Stomach (tissue), 4 donors: ENCODE measurements around the gene USP6NL.

Experiments used
- POLR2A ChIP-seq, 4 donors: fragments of 450-650 bp; IDR thresholded peaks; one replicate each; pipeline ENCODE4 v1.6.1; 2016; ENCODE audit warnings: antibody characterized with exemption in 4 of 4, control low read depth in 2 of 4, mild to moderate bottlenecking in 1 of 4, moderate library complexity in 1 of 4
- TF ChIP-seq, protein P1 (sequence below), 7 experiments: fragments of 450-650 bp in 4 of 7; fragments of 200-600 bp in 3 of 7; sonication (generic) in 3 of 7; IDR thresholded peaks; one replicate each; pipeline ENCODE4 v1.5.1; 2016 to 2019; ENCODE audit warnings: antibody characterized with exemption in 7 of 7, control low read depth in 2 of 7, mild to moderate bottlenecking in 1 of 7

- TF ChIP-seq POLR2A (IDR thresholded peaks at IDR 0.05): no peak
- TF ChIP-seq, protein P1, sequence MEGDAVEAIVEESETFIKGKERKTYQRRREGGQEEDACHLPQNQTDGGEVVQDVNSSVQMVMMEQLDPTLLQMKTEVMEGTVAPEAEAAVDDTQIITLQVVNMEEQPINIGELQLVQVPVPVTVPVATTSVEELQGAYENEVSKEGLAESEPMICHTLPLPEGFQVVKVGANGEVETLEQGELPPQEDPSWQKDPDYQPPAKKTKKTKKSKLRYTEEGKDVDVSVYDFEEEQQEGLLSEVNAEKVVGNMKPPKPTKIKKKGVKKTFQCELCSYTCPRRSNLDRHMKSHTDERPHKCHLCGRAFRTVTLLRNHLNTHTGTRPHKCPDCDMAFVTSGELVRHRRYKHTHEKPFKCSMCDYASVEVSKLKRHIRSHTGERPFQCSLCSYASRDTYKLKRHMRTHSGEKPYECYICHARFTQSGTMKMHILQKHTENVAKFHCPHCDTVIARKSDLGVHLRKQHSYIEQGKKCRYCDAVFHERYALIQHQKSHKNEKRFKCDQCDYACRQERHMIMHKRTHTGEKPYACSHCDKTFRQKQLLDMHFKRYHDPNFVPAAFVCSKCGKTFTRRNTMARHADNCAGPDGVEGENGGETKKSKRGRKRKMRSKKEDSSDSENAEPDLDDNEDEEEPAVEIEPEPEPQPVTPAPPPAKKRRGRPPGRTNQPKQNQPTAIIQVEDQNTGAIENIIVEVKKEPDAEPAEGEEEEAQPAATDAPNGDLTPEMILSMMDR (IDR thresholded peaks at IDR 0.05): no peak
These were observed 197.0 kb downstream of the USP6NL start for GRCh38 chr10:11414314-11415038.
